Activated T-cell treated with anti-CD3 and anti-CD28 coated beads, Interleukin-2, amount 50 U/mL, for 24 hours (primary cell): ENCODE data around the gene SGO2.
"Not testable (repeated sequence)": the region's sequence is repeated elsewhere in the genome, so short reads cannot be mapped to it uniquely, and the experiment has no call there.

Experiments used
- DNase-seq: peaks from one replicate; pipeline ENCODE4 v3.0.0-alpha.2; 2020
- H3K27ac Mint-ChIP-seq: 2 replicates; pipeline ENCODE4 v1.8.0; 2020; ENCODE audit warnings: mild to moderate bottlenecking, mixed read lengths
- H3K27me3 Mint-ChIP-seq: 2 replicates; pipeline ENCODE4 v1.8.0; 2020; ENCODE audit warnings: mixed read lengths
- H3K36me3 Mint-ChIP-seq: 2 replicates; pipeline ENCODE4 v1.8.0; 2020; ENCODE audit warnings: low read depth, mixed read lengths
- H3K4me1 Mint-ChIP-seq: 2 replicates; pipeline ENCODE4 v1.8.0; 2020; ENCODE audit warnings: low read depth, mixed read lengths
- H3K4me3 Mint-ChIP-seq: 2 replicates; pipeline ENCODE4 v1.8.0; 2020; ENCODE audit warnings: mild to moderate bottlenecking, moderate library complexity, mixed read lengths
- H3K9me3 Mint-ChIP-seq: 2 replicates; pipeline ENCODE4 v1.8.0; 2020; ENCODE audit warnings: mixed read lengths

SGO2 gene

GRCh38 chr2:200616193-200616592 lies 90.2 kb downstream of the SGO2 start:
- no peaks in the 10 kb centered on the region for H3K9me3 Mint-ChIP-seq

DNA sequence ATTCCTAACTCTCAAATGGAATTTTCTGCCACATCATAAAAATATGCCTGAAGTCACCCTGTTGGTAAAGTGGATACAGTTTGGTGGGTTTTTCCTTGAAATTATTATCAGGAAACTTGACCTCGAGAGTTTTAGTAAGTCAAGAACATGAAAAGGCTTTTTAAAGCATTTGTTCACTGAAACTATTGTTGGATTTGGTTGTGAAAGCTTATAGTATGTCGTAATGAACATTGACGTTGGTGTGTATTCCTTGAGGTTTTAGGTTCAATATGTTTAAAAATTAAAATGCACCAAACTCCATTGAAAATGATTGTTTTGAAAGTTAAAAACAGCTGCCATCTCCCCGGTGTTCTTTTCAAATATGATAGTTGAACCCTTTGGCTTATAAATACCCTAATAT lies 90.6 kb downstream of the SGO2 start:
- H3K4me1 Mint-ChIP-seq, result peaks cover 14% of the 10 kb centered on the region

More at GRCh38 chr2:200616193-200616592, 90.2 kb downstream of the SGO2 start:
- Mint-ChIP-seq H3K27ac (no peak overlapping the region), H3K4me3 (no peak overlapping the region), H3K4me1 (peaks cover 14% of the 10 kb centered on the region), H3K27me3 (peaks cover 32% of the 10 kb centered on the region), H3K36me3 (no peaks in the 10 kb centered on the region)
- no peak for DNase-seq

DNA sequence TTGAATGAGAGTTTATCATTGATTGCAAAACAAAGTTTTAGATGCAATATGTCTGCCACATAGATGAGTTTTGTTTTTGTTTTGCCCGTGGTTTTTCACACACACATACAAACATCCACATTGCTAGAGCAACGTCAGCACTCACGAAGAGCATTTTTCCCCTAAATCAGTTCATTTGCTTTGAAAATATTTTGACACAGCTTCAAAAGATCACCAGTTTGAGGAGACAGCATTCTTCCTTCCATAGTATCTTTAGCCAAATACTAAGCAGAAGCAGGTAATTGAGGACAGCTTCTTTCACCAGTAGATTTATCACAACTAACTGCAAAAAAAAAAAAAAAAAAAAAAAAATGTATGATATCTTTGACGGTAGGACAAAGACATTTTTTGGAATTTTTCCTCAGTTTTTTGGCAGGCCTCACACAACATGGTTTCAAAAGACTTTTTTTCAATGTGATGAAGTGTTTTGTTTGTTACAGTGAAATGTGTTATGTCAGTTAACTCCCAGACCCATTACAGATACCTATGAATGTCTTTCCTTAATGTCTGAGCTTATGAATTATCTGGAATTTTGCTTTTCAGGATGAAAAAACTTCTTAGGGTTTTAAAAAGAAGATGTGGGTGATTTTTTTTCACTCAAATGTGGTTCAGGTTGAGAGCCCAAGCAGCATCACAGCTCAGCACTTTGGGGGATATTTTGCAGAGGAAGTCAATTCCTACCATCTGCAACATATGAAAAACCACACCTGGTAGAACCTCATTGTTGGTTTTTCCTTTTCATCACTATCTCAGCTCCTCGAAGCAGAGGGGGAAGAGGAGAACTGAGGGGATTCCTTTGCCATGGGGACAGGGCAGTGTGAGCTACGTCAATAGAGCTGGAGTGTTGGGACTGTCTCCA lies 91.4 kb downstream of the SGO2 start:
- Mint-ChIP-seq H3K27me3 (peaks cover 30% of the 10 kb centered on the region), H3K9me3 (no peaks in the 10 kb centered on the region), H3K36me3 (no peaks in the 10 kb centered on the region), H3K27ac (no peak overlapping the region), H3K4me3 (no peak overlapping the region), H3K4me1 (peaks cover 14% of the 10 kb centered on the region)
- no peak for DNase-seq

More for the DNA sequence above, 90.6 kb downstream of the SGO2 start:
- Mint-ChIP-seq H3K9me3 (no peaks in the 10 kb centered on the region), H3K27me3 (peaks cover 32% of the 10 kb centered on the region), H3K4me3 (no peak overlapping the region), H3K36me3 (no peaks in the 10 kb centered on the region), H3K27ac (no peak overlapping the region)
- no peak for DNase-seq

DNA sequence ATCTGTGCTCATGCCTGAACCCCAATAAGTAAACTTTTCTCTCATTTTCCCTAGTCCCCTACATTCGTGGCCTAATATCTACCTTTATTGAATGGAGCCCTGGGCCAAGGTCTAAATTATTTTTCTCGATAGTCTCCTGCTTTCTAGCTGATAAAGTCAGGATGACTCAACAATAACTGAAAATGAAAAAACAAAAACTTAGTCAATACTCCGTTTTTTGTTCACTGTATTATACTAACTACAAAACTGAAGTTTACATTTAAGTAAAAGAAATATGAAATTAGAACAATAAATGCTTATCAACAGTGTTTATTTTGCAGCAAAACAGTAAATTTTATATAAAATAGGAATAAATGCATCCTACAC lies 92.0 kb downstream of the SGO2 start:
- H3K36me3 Mint-ChIP-seq, result no peaks in the 10 kb centered on the region
- peaks cover 14% of the 10 kb centered on the region for H3K4me1 Mint-ChIP-seq
- no peak for DNase-seq
- no peak overlapping the region for H3K4me3 Mint-ChIP-seq
- H3K27ac Mint-ChIP-seq, result peak overlapping the region; percentile 57
- H3K27me3 Mint-ChIP-seq, result peaks cover 30% of the 10 kb centered on the region
- no peaks in the 10 kb centered on the region for H3K9me3 Mint-ChIP-seq

- H3K27me3 Mint-ChIP-seq, result peaks cover 31% of the 10 kb centered on the region
- H3K36me3 Mint-ChIP-seq, result no peaks in the 10 kb centered on the region
- H3K9me3 Mint-ChIP-seq, result no peaks in the 10 kb centered on the region
- no peak overlapping the region for H3K4me3 Mint-ChIP-seq
- no peak for DNase-seq
- H3K4me1 Mint-ChIP-seq, result peaks cover 14% of the 10 kb centered on the region
- H3K27ac Mint-ChIP-seq, result no peak overlapping the region
These were observed 92.6 kb downstream of the SGO2 start for GRCh38 chr2:200618590-200619021.

DNA sequence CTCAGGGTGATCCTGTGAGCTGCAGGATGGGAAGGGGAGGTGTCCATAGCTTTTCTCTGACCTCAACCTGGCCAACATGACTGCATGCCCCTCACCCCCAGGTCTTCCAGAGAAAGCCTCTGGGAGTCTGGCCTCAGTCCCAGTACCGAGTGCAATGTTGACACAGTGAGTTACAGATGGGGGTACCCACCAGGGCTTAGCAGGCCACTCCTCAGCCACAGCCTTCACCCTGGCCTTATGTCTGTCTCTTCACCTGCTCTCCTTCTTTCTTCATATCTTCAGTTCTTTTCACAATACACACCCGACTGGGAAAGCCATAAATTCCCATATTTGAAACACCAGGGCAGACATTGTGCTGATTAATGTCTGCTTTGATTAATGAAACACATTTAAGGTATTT lies 93.3 kb downstream of the SGO2 start:
- peaks cover 14% of the 10 kb centered on the region for H3K4me1 Mint-ChIP-seq
- H3K27me3 Mint-ChIP-seq, result peaks cover 28% of the 10 kb centered on the region
- no peaks in the 10 kb centered on the region for H3K36me3 Mint-ChIP-seq
- H3K4me3 Mint-ChIP-seq, result no peak overlapping the region
- H3K27ac Mint-ChIP-seq, result no peak overlapping the region
- H3K9me3 Mint-ChIP-seq, result no peaks in the 10 kb centered on the region
- DNase-seq, result no peak

GRCh38 chr2:200620606-200621390 lies 94.8 kb downstream of the SGO2 start:
- peaks cover 14% of the 10 kb centered on the region for H3K4me1 Mint-ChIP-seq
- H3K27ac Mint-ChIP-seq, result no peak overlapping the region
- no peaks in the 10 kb centered on the region for H3K9me3 Mint-ChIP-seq
- no peak overlapping the region for H3K4me3 Mint-ChIP-seq
- DNase-seq, result no peak
- H3K27me3 Mint-ChIP-seq, result peaks cover 23% of the 10 kb centered on the region
- H3K36me3 Mint-ChIP-seq, result no peaks in the 10 kb centered on the region

- no peaks in the 10 kb centered on the region for H3K9me3 Mint-ChIP-seq
- no peaks in the 10 kb centered on the region for H3K36me3 Mint-ChIP-seq
- no peak overlapping the region for H3K4me3 Mint-ChIP-seq
- no peak overlapping the region for H3K27ac Mint-ChIP-seq
- no peak for DNase-seq
- peaks cover 15% of the 10 kb centered on the region for H3K27me3 Mint-ChIP-seq
- peaks cover 13% of the 10 kb centered on the region for H3K4me1 Mint-ChIP-seq
These were observed 96.1 kb downstream of the SGO2 start for GRCh38 chr2:200622106-200622505.

DNA sequence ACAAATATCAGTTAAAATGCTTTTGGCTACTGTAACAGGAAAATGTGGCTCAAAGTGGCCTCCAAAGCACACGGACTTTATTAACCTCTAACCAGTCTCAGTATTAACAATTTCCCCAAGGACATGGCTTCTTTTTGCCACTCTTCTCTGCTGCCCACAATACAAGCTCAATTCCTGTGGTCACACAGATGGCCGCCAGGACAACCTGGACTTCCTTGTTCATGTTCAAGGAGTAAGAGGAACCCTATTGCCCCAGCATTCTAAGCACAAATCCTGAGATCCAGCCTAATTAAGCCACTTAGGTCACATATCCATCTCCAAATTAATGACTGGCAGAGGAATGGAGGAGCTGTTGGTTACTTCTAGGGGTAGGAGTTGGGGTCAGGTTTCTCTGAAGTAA lies 98.0 kb downstream of the SGO2 start:
- no peaks in the 10 kb centered on the region for H3K36me3 Mint-ChIP-seq
- H3K4me1 Mint-ChIP-seq, result no peaks in the 10 kb centered on the region
- H3K4me3 Mint-ChIP-seq, result no peak overlapping the region
- peaks cover 18% of the 10 kb centered on the region for H3K27me3 Mint-ChIP-seq
- no peak for DNase-seq
- no peak overlapping the region for H3K27ac Mint-ChIP-seq
- H3K9me3 Mint-ChIP-seq, result no peaks in the 10 kb centered on the region

GRCh38 chr2:200624658-200625057 lies 98.7 kb downstream of the SGO2 start:
- DNase-seq, result no peak
- Mint-ChIP-seq H3K4me1 (no peaks in the 10 kb centered on the region), H3K27ac (no peak overlapping the region), H3K4me3 (no peak overlapping the region), H3K9me3 (no peaks in the 10 kb centered on the region), H3K36me3 (no peaks in the 10 kb centered on the region), H3K27me3 (peaks cover 24% of the 10 kb centered on the region)

- Mint-ChIP-seq H3K27ac (no peak overlapping the region), H3K36me3 (no peaks in the 10 kb centered on the region), H3K27me3 (peaks cover 26% of the 10 kb centered on the region), H3K9me3 (no peaks in the 10 kb centered on the region), H3K4me3 (no peak overlapping the region), H3K4me1 (no peaks in the 10 kb centered on the region)
- no peak for DNase-seq
These were observed 99.3 kb downstream of the SGO2 start for GRCh38 chr2:200625282-200625681.

DNA sequence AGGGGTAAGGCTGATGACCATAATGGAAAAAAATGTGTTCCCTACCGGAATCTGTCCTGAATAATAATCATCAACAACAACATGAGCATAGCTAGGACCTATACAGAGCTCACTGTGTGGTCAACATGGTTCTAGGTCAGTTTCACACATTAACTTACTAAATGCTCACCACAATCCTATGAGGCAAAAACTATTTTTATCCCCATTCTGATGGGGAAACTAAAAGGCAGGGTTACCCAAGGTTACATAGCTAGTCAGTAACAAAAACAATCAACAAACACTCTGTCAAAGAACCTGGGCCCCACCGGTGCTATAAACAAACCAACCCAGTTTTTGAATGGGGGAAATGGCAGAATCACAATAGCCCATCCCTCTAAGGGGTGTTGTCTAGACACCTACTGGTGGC lies 100.0 kb downstream of the SGO2 start:
- no peak for DNase-seq
- no peak overlapping the region for H3K4me3 Mint-ChIP-seq
- no peaks in the 10 kb centered on the region for H3K9me3 Mint-ChIP-seq
- no peaks in the 10 kb centered on the region for H3K36me3 Mint-ChIP-seq
- H3K27me3 Mint-ChIP-seq, result peaks cover 26% of the 10 kb centered on the region
- no peaks in the 10 kb centered on the region for H3K4me1 Mint-ChIP-seq
- no peak overlapping the region for H3K27ac Mint-ChIP-seq

DNA sequence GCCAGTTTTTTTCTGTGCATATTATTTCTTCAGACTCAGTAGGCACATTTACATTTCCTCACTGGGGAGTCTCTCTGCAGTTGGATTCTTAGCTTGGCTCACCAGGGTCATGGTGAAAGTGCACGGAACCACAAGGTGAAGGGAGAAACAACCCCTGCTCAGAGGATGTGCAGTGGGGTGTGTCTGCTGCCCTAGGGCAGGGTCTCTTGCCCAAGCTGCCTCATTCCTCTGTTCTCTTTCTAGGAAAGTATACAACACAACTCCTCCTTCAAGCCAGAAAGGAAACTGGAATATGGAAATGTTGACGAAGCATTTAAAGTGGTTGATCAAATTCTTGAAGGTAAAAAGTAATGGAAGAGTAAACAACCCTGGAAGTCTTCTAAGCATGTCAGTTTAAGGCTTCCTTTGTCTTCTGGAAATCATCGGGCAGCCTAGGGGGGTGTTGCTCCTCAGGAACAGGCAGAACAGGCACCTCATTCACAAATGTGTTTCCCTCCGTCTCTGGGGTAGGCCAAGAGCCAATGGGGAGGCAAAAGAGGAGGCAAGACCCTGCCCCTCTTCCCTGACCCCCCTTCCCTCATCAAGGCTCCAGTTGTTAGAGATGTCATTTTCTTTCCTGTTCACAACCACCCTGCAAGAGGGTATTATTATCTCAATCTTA lies 101.2 kb downstream of the SGO2 start:
- peaks cover 26% of the 10 kb centered on the region for H3K27me3 Mint-ChIP-seq
- H3K4me3 Mint-ChIP-seq, result no peak overlapping the region
- H3K36me3 Mint-ChIP-seq, result no peaks in the 10 kb centered on the region
- H3K27ac Mint-ChIP-seq, result no peak overlapping the region
- no peak for DNase-seq
- no peaks in the 10 kb centered on the region for H3K9me3 Mint-ChIP-seq
- no peaks in the 10 kb centered on the region for H3K4me1 Mint-ChIP-seq

DNA sequence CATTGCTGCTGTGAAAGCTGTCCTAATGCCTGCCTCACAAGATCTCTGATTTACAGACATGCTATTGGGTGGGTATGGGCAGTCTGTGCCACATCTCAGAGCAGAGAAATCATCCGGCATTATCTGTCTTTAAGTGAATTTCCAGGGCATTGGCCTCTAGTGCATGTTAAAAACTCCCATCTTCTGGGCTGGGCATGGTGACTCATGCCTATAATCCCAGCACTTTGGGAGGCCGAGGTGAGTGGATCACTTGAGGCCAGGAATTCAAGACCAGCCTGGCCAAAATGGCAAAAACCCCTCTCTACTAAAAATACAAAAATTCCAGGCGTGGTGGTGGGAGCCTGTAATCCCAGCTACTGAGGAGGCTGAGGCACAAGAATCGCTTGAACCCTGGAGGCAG lies 102.5 kb downstream of the SGO2 start:
- not testable (repeated sequence) for H3K9me3 Mint-ChIP-seq, H3K4me1 Mint-ChIP-seq, DNase-seq, H3K27ac Mint-ChIP-seq, H3K4me3 Mint-ChIP-seq, H3K36me3 Mint-ChIP-seq
- H3K27me3 Mint-ChIP-seq, result peaks cover 21% of the 10 kb centered on the region
